Neural progenitor cell (in vitro differentiated cells): ENCODE measurements around the gene TXN. TPM values are rescaled to one million over a fixed set of nuclear protein-coding genes. Genes with fewer than 3 reads are reported as not detected.

Experiments used
- DNase-seq: peaks from one replicate; pipeline ENCODE4 v3.0.0-alpha.2; 2016; ENCODE audit warnings: low spot score
- H2AFZ ChIP-seq: fragments of 200-600 bp; sonication (generic); replicated peaks from 2 replicates; pipeline ENCODE4 v1.6.1; 2016; ENCODE audit warnings: antibody characterized with exemption
- H3F3A ChIP-seq: fragments of 200-600 bp; sonication (generic); 2 replicates; pipeline ENCODE4 v1.6.1; 2016; ENCODE audit warnings: antibody characterized with exemption, low read depth
- H3K27ac ChIP-seq: fragments of 200-600 bp; sonication (generic); 2 replicates; pipeline ENCODE4 v1.5.1; 2016; ENCODE audit warnings: mild to moderate bottlenecking
- H3K27me3 ChIP-seq: fragments of 200-600 bp; sonication (generic); 2 replicates; pipeline ENCODE4 v1.6.1; 2016; ENCODE audit warnings: mild to moderate bottlenecking, moderate library complexity
- H3K36me3 ChIP-seq: fragments of 200-600 bp; sonication (generic); 2 replicates; pipeline ENCODE4 v1.5.1; 2016
- H3K4me1 ChIP-seq: fragments of 200-600 bp; sonication (generic); 2 replicates; pipeline ENCODE4 v1.6.1; 2016; ENCODE audit warnings: mixed run types
- H3K4me2 ChIP-seq: fragments of 200-600 bp; sonication (generic); 2 replicates; pipeline ENCODE4 v1.6.1; 2016
- H3K4me3 ChIP-seq: fragments of 200-600 bp; sonication (generic); 2 replicates; pipeline ENCODE4 v1.5.1; 2016
- H3K79me2 ChIP-seq: fragments of 200-600 bp; sonication (generic); 2 replicates; pipeline ENCODE4 v1.6.1; 2016; ENCODE audit warnings: low read depth
- H3K9ac ChIP-seq: fragments of 200-600 bp; sonication (generic); 2 replicates; pipeline ENCODE4 v1.6.1; 2016
- H3K9me3 ChIP-seq: fragments of 200-600 bp; sonication (generic); 2 replicates; pipeline ENCODE4 v1.5.1; 2016; ENCODE audit warnings: low read depth
- H4K20me1 ChIP-seq: fragments of 200-600 bp; sonication (generic); 2 replicates; pipeline ENCODE4 v1.6.1; 2016; ENCODE audit warnings: low read depth
- H3K27ac Mint-ChIP-seq: 3 replicates; pipeline ENCODE4 v1.8.0; 2021; ENCODE audit warnings: mixed read lengths
- H3K27me3 Mint-ChIP-seq: 2 replicates; pipeline ENCODE4 v1.8.0; 2022; ENCODE audit warnings: low read depth, mild to moderate bottlenecking, inconsistent platforms, moderate library complexity, mixed read lengths; ENCODE audit not compliant: insufficient read depth
- H3K36me3 Mint-ChIP-seq: 3 replicates; pipeline ENCODE4 v1.8.0; 2021; ENCODE audit warnings: mixed read lengths
- H3K4me1 Mint-ChIP-seq: 3 replicates; pipeline ENCODE4 v1.8.0; 2021; ENCODE audit warnings: mixed read lengths
- H3K4me3 Mint-ChIP-seq: 3 replicates; pipeline ENCODE4 v1.8.0; 2021; ENCODE audit warnings: mild to moderate bottlenecking, moderate library complexity, mixed read lengths
- H3K9me3 Mint-ChIP-seq: 3 replicates; pipeline ENCODE4 v1.8.0; 2020; ENCODE audit warnings: mixed read lengths
- EZH2 ChIP-seq: fragments of 200-600 bp; sonication (generic); IDR thresholded peaks from 2 replicates; pipeline ENCODE4 v1.6.1; 2017; ENCODE audit warnings: antibody characterized with exemption, mild to moderate bottlenecking, moderate library complexity
- EZH2phosphoT487 ChIP-seq: fragments of 200-600 bp; sonication (generic); IDR thresholded peaks from 2 replicates; pipeline ENCODE4 v1.6.1; 2017; ENCODE audit warnings: antibody characterized with exemption
- total RNA-seq: library from RNA; depleted of rRNA; stranded (reverse); fragments of >200 nt; gene quantifications from 2 replicates; pipeline ENCODE4 v1.2.3, GENCODE V29; 2015; ENCODE audit warnings: low replicate concordance
- TF ChIP-seq, protein P1 (sequence below): fragments of 200-600 bp; sonication (generic); IDR thresholded peaks from 2 replicates; pipeline ENCODE4 v1.5.1; 2017; ENCODE audit warnings: antibody characterized with exemption, mild to moderate bottlenecking

Gene TXN
- total RNA-seq, 1 donor from 2014 or later = 252 TPM

GRCh38 chr9:110261632-110262031 is 5.3 kb upstream of the TXN start:
- no peaks in the 10 kb centered on the region for H4K20me1 ChIP-seq
- TF ChIP-seq EZH2 (no peak), EZH2phosphoT487 (no peak)
- TF ChIP-seq, protein P1, sequence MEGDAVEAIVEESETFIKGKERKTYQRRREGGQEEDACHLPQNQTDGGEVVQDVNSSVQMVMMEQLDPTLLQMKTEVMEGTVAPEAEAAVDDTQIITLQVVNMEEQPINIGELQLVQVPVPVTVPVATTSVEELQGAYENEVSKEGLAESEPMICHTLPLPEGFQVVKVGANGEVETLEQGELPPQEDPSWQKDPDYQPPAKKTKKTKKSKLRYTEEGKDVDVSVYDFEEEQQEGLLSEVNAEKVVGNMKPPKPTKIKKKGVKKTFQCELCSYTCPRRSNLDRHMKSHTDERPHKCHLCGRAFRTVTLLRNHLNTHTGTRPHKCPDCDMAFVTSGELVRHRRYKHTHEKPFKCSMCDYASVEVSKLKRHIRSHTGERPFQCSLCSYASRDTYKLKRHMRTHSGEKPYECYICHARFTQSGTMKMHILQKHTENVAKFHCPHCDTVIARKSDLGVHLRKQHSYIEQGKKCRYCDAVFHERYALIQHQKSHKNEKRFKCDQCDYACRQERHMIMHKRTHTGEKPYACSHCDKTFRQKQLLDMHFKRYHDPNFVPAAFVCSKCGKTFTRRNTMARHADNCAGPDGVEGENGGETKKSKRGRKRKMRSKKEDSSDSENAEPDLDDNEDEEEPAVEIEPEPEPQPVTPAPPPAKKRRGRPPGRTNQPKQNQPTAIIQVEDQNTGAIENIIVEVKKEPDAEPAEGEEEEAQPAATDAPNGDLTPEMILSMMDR = no peak
- no peaks in the 10 kb centered on the region for H3K9me3 ChIP-seq
- H3K27ac ChIP-seq = no peak overlapping the region
- Mint-ChIP-seq H3K9me3 (peaks cover 13% of the 10 kb centered on the region), H3K4me1 (peaks cover 19% of the 10 kb centered on the region), H3K27ac (no peak overlapping the region), H3K27me3 (peaks cover 2% of the 10 kb centered on the region), H3K4me3 (no peak overlapping the region), H3K36me3 (no peaks in the 10 kb centered on the region)
- no peaks in the 10 kb centered on the region for H3K27me3 ChIP-seq
- no peak overlapping the region for H2AFZ ChIP-seq
- DNase-seq = no peak
- H3K79me2 ChIP-seq = no peaks in the 10 kb centered on the region
- H3K4me3 ChIP-seq = no peak overlapping the region
- H3K36me3 ChIP-seq = no peaks in the 10 kb centered on the region
- no peak overlapping the region for H3K4me2 ChIP-seq
- peaks cover 10% of the 10 kb centered on the region for H3K4me1 ChIP-seq
- no peak overlapping the region for H3K9ac ChIP-seq
- H3F3A ChIP-seq = peaks cover 13% of the 10 kb centered on the region

GRCh38 chr9:110260911-110261310 is 4.6 kb upstream of the TXN start:
- no peaks in the 10 kb centered on the region for H4K20me1 ChIP-seq
- no peak for DNase-seq
- peaks cover 16% of the 10 kb centered on the region for H3F3A ChIP-seq
- no peaks in the 10 kb centered on the region for H3K36me3 Mint-ChIP-seq
- H3K9me3 Mint-ChIP-seq = peaks cover 13% of the 10 kb centered on the region
- no peak overlapping the region for H2AFZ ChIP-seq
- no peak overlapping the region for H3K4me3 Mint-ChIP-seq
- H3K79me2 ChIP-seq = peaks cover 4% of the 10 kb centered on the region
- peaks cover 19% of the 10 kb centered on the region for H3K4me1 Mint-ChIP-seq
- H3K27ac ChIP-seq = no peak overlapping the region
- peaks cover 10% of the 10 kb centered on the region for H3K4me1 ChIP-seq
- H3K4me2 ChIP-seq = no peak overlapping the region
- no peaks in the 10 kb centered on the region for H3K27me3 ChIP-seq
- H3K27me3 Mint-ChIP-seq = peaks cover 2% of the 10 kb centered on the region
- no peak overlapping the region for H3K4me3 ChIP-seq
- H3K9me3 ChIP-seq = no peaks in the 10 kb centered on the region
- no peak for TF ChIP-seq EZH2
- TF ChIP-seq, protein P1 = no peak
- TF ChIP-seq EZH2phosphoT487 = no peak
- no peak overlapping the region for H3K27ac Mint-ChIP-seq
- H3K36me3 ChIP-seq = no peaks in the 10 kb centered on the region
- H3K9ac ChIP-seq = no peak overlapping the region

GRCh38 chr9:110259566-110259965 is 3.3 kb upstream of the TXN start:
- Histone ChIP-seq H3K27me3 (no peaks in the 10 kb centered on the region), H2AFZ (no peak overlapping the region), H3K79me2 (peaks cover 18% of the 10 kb centered on the region), H3F3A (peaks cover 16% of the 10 kb centered on the region), H3K9me3 (no peaks in the 10 kb centered on the region), H4K20me1 (peaks cover 10% of the 10 kb centered on the region), H3K4me1 (peaks cover 10% of the 10 kb centered on the region), H3K27ac (no peak overlapping the region), H3K4me3 (no peak overlapping the region), H3K36me3 (no peaks in the 10 kb centered on the region), H3K4me2 (no peak overlapping the region), H3K9ac (no peak overlapping the region)
- Mint-ChIP-seq H3K36me3 (no peaks in the 10 kb centered on the region), H3K27me3 (peaks cover 2% of the 10 kb centered on the region), H3K4me1 (peaks cover 24% of the 10 kb centered on the region), H3K27ac (no peak overlapping the region), H3K9me3 (peaks cover 10% of the 10 kb centered on the region), H3K4me3 (no peak overlapping the region)
- no peak for TF ChIP-seq EZH2
- no peak for TF ChIP-seq EZH2phosphoT487
- TF ChIP-seq, protein P1 = no peak
- DNase-seq = no peak
